ENCODE data around the gene C16orf82. TPM values are rescaled to one million over a fixed set of nuclear protein-coding genes. Genes with fewer than 3 reads are reported as not detected.

The C16orf82 gene
- total RNA-seq, 1 experiment from 2014 or later: not detected

DNA sequence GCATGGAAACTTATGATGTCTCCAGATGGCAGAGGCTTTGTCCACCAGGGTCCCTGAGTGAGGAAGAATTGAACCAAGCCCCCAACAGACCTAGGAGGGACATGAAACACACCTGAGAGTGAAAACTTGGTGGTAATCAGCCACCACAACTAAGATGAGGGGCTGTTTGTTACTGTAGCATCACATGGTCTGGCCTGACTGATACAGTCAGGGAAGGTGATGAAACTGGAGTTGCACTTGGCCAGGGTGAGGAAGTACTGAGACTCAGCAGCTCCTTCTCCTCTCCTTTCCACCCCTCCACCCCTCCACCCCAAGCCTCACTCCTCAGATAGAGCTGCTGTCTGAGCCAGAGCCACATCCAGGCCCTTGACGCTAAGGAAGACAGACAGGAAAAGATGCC is 37.2 kb downstream of the C16orf82 start:
- no peaks in the 10 kb centered on the region for H3K79me1 ChIP-seq (ENCODE audit: insufficient read depth, low read depth, low read length, poor library complexity, severe bottlenecking)
- no peak overlapping the region for H2BK120ac ChIP-seq (ENCODE audit: low read depth, low read length, poor library complexity, severe bottlenecking)
- H4K91ac ChIP-seq (ENCODE audit: insufficient read length, low read depth, low read length): no peak overlapping the region
- no peak overlapping the region for H3K18ac ChIP-seq (ENCODE audit: insufficient read length, low read depth, low read length)
- H2AK5ac ChIP-seq (ENCODE audit: insufficient read length, low read length): no peak overlapping the region
- H2BK20ac ChIP-seq (ENCODE audit: low read depth, low read length, poor library complexity, severe bottlenecking): no peak overlapping the region
- TF ChIP-seq, protein P1, sequence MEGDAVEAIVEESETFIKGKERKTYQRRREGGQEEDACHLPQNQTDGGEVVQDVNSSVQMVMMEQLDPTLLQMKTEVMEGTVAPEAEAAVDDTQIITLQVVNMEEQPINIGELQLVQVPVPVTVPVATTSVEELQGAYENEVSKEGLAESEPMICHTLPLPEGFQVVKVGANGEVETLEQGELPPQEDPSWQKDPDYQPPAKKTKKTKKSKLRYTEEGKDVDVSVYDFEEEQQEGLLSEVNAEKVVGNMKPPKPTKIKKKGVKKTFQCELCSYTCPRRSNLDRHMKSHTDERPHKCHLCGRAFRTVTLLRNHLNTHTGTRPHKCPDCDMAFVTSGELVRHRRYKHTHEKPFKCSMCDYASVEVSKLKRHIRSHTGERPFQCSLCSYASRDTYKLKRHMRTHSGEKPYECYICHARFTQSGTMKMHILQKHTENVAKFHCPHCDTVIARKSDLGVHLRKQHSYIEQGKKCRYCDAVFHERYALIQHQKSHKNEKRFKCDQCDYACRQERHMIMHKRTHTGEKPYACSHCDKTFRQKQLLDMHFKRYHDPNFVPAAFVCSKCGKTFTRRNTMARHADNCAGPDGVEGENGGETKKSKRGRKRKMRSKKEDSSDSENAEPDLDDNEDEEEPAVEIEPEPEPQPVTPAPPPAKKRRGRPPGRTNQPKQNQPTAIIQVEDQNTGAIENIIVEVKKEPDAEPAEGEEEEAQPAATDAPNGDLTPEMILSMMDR (conservative IDR thresholded peaks at IDR 0.05): no peak
- H3T11ph ChIP-seq (ENCODE audit: low read length): no peak overlapping the region
- H3K4me1 ChIP-seq (ENCODE audit: insufficient read depth, low read length): no peaks in the 10 kb centered on the region
- H2AFZ ChIP-seq (ENCODE audit: low read length): no peak overlapping the region
- Mint-ChIP-seq H3K36me3 (ENCODE audit: insufficient read depth in 1 of 3, low read depth in 3 of 3) (no peaks in the 10 kb centered on the region), H3K9me3 (no peaks in the 10 kb centered on the region; a peak in 1 of 5 replicates), H3K4me3 (no peak overlapping the region), H3K27me3 (ENCODE audit: low read depth) (peaks cover 3% of the 10 kb centered on the region), H3K27ac (no peak overlapping the region), H3K4me1 (peaks cover 0 to 12% of the 10 kb centered on the region in 2 experiments; a peak in 1 of 4 replicates)
- H4K20me1 ChIP-seq (ENCODE audit: control insufficient read depth, insufficient read depth, insufficient read length): no peaks in the 10 kb centered on the region
- no peak overlapping the region for H4K8ac ChIP-seq (replicated peaks; ENCODE audit: insufficient read length, low read depth, low read length)
- no peak overlapping the region for H3K4ac ChIP-seq (ENCODE audit: low read depth, low read length)
- no peak overlapping the region for H4K5ac ChIP-seq (ENCODE audit: insufficient read length, low read depth, low read length)
- H3K23ac ChIP-seq (ENCODE audit: insufficient read length, low read depth, low read length): no peak overlapping the region
- H2BK12ac ChIP-seq (ENCODE audit: insufficient read length, low read depth, low read length): no peak overlapping the region
- no peak overlapping the region for H3K4me2 ChIP-seq (ENCODE audit: insufficient read depth, insufficient read length, low read length)
- H2BK5ac ChIP-seq (ENCODE audit: insufficient read length, low read length): no peak overlapping the region
- H3K27me3 ChIP-seq (ENCODE audit: insufficient read depth, low read length): no peaks in the 10 kb centered on the region
- H3K9ac ChIP-seq (ENCODE audit: extremely low read depth, insufficient read length, low read length): no peak overlapping the region
- no peaks in the 10 kb centered on the region for H3K79me2 ChIP-seq (ENCODE audit: insufficient read depth, low read length)
- H3K56ac ChIP-seq (ENCODE audit: insufficient read length, low read depth, low read length): no peak overlapping the region
- no peak for DNase-seq
- no CpG with 5 or more reads among the region's 1 CpG for WGBS (ENCODE audit: extremely low coverage, insufficient read length, low lambda C conversion rate)
- no peaks in the 10 kb centered on the region for H3K9me3 ChIP-seq (ENCODE audit: control insufficient read depth, low read depth, low read length)
- no peak overlapping the region for H3K27ac ChIP-seq (ENCODE audit: insufficient read length, low read depth, low read length)
- no peak overlapping the region for H3K14ac ChIP-seq (ENCODE audit: insufficient read depth, low read length)
- H3K23me2 ChIP-seq (ENCODE audit: insufficient read length, low read depth, low read length, poor library complexity, severe bottlenecking): no peaks in the 10 kb centered on the region
- H2BK15ac ChIP-seq (ENCODE audit: low read depth, low read length): no peak overlapping the region
